ENCODE measurements around the gene PGF.

PGF gene

GRCh38 chr14:74945852-74946658, 9.3 kb downstream of the PGF start:
- DNase-seq (ENCODE audit: low read depth, low spot score), result no peak
- no peak overlapping the region for H3K9ac ChIP-seq (ENCODE audit: insufficient read length)
- no peaks in the 10 kb centered on the region; the same call in 1 of the 2 replicates for H3K36me3 ChIP-seq (ENCODE audit: insufficient read depth, low read length)
- TF ChIP-seq EZH2 (IDR thresholded peaks at IDR 0.05), result no peak
- peak; percentile 51 for TF ChIP-seq FOXP2 (optimal IDR thresholded peaks at IDR 0.05; ENCODE audit: control extremely low read depth, extremely low read length, insufficient read depth)
- H3K9me3 ChIP-seq (ENCODE audit: low read depth, low read length), result no peaks in the 10 kb centered on the region
- 0 out of 2 replicates have a peak overlapping the region, but pooled peaks have one; percentile 19 for H3K27ac ChIP-seq
- H3K4me3 ChIP-seq, result no peak overlapping the region

DNA sequence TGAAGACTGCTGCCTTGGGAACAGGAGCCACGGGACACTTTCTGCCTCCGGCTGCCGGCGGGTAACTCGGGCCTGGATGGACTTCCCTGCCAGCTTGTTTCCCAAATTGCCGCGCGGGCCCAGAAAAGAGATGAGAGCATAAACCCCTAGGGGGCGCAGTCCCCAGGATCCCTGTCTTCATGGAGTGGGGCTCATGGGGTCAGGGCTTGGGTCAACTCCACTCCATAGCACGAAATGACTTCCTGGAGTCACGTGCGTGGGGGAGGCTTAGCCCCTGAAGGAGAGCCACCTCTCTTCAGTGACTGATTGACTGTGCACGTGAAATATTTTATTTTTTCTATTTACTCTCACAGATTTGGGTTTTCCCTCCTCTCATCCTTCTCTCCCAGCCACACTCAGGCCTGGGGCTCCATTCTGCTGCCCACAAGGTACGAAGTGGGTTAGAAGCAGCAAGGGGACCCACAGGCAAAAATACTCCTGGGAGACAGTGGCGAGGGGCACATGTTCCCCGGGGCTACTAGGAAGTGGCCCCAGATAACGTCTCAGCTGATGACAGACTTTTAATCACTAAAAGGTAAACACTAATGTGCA, 10.0 kb downstream of the PGF start:
- TF ChIP-seq POLR2AphosphoS5 (IDR thresholded peaks at IDR 0.05; ENCODE audit: borderline replicate concordance, low read depth, low read length), result no peak
- no peak for DNase-seq (ENCODE audit: low read depth, low spot score)
- no peak overlapping the region for H3K4me3 ChIP-seq
- H3K27ac ChIP-seq, result 0 out of 2 replicates have a peak overlapping the region, but pooled peaks have one; percentile 19
- H3K36me3 ChIP-seq (ENCODE audit: insufficient read depth, low read length), result no peaks in the 10 kb centered on the region; the same call in 1 of the 2 replicates
- H3K9me3 ChIP-seq (ENCODE audit: low read depth, low read length), result no peaks in the 10 kb centered on the region
- no peak overlapping the region for H3K9ac ChIP-seq (ENCODE audit: insufficient read length)

- Histone ChIP-seq H3K4me3 (no peak overlapping the region), H3K27ac (no peak overlapping the region; the same call in 1 of the 2 replicates), H3K9me3 (ENCODE audit: low read depth, low read length) (no peaks in the 10 kb centered on the region), H3K36me3 (ENCODE audit: insufficient read depth, low read length) (no peaks in the 10 kb centered on the region; the same call in 1 of the 2 replicates), H3K9ac (ENCODE audit: insufficient read length) (no peak overlapping the region)
- no peak for TF ChIP-seq EZH2 (IDR thresholded peaks at IDR 0.05)
- no peak for TF ChIP-seq POLR2AphosphoS5 (IDR thresholded peaks at IDR 0.05; ENCODE audit: borderline replicate concordance, low read depth, low read length)
- no peak for TF ChIP-seq FOXP2 (optimal IDR thresholded peaks at IDR 0.05; ENCODE audit: control extremely low read depth, extremely low read length, insufficient read depth)
- DNase-seq (ENCODE audit: low read depth, low spot score), result no peak
These were observed 12.8 kb downstream of the PGF start for GRCh38 chr14:74942608-74943007.

- no peaks in the 10 kb centered on the region; the same call in 1 of the 2 replicates for H3K36me3 ChIP-seq (ENCODE audit: insufficient read depth, low read length)
- no peak overlapping the region for H3K27ac ChIP-seq
- no peaks in the 10 kb centered on the region for H3K9me3 ChIP-seq (ENCODE audit: low read depth, low read length)
- no peak overlapping the region for H3K4me3 ChIP-seq
- no peak for DNase-seq (ENCODE audit: low read depth, low spot score)
- TF ChIP-seq POLR2AphosphoS5 (IDR thresholded peaks at IDR 0.05; ENCODE audit: borderline replicate concordance, low read depth, low read length) (no peak), FOXP2 (optimal IDR thresholded peaks at IDR 0.05; ENCODE audit: control extremely low read depth, extremely low read length, insufficient read depth) (no peak), EZH2 (IDR thresholded peaks at IDR 0.05) (no peak)
- no peak overlapping the region for H3K9ac ChIP-seq (ENCODE audit: insufficient read length)
These were observed 13.2 kb downstream of the PGF start for GRCh38 chr14:74942181-74942580.

GRCh38 chr14:74941676-74942097, 13.7 kb downstream of the PGF start:
- no peak overlapping the region for H3K4me3 ChIP-seq
- H3K9ac ChIP-seq (ENCODE audit: insufficient read length), result no peak overlapping the region
- DNase-seq (ENCODE audit: low read depth, low spot score), result no peak
- no peaks in the 10 kb centered on the region for H3K9me3 ChIP-seq (ENCODE audit: low read depth, low read length)
- H3K36me3 ChIP-seq (ENCODE audit: insufficient read depth, low read length), result no peaks in the 10 kb centered on the region; the same call in 1 of the 2 replicates
- no peak for TF ChIP-seq POLR2AphosphoS5 (IDR thresholded peaks at IDR 0.05; ENCODE audit: borderline replicate concordance, low read depth, low read length)
- no peak for TF ChIP-seq FOXP2 (optimal IDR thresholded peaks at IDR 0.05; ENCODE audit: control extremely low read depth, extremely low read length, insufficient read depth)
- no peak for TF ChIP-seq EZH2 (IDR thresholded peaks at IDR 0.05)
- H3K27ac ChIP-seq, result no peak overlapping the region

DNA sequence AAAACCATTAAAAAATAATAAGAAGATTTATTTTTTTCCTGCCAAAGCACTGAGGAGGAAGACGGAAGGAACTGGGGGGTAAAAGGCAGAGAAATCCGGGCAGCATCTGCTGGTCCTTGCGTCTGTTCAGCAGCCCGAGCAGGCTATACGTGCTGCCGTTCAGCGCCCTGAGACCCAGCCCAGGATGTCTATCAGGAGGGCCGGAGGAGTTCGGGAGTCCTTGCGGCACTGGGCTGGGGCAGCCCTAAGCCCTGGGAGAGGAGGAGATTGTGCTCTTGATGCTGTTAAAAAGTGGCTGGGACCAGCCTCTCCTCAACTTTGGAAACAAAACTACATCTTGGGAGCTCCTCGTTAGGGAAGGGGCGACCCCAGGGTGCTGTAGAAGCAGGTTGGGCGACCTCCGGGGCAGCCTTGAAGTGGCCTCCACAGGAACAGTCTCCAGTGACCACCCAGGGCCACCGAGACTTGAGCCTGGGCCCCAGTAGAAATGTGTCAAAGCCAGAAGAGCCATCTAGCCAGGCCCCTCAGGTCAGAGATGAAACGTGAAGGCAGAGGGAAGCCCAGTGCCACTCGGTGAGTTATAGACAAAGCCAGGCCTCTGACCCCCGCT, 14.3 kb downstream of the PGF start:
- H3K36me3 ChIP-seq (ENCODE audit: insufficient read depth, low read length), result no peaks in the 10 kb centered on the region; the same call in 1 of the 2 replicates
- no peak overlapping the region for H3K4me3 ChIP-seq
- no peaks in the 10 kb centered on the region for H3K9me3 ChIP-seq (ENCODE audit: low read depth, low read length)
- H3K27ac ChIP-seq, result no peak overlapping the region
- no peak overlapping the region for H3K9ac ChIP-seq (ENCODE audit: insufficient read length)
- TF ChIP-seq EZH2 (IDR thresholded peaks at IDR 0.05) (no peak), FOXP2 (optimal IDR thresholded peaks at IDR 0.05; ENCODE audit: control extremely low read depth, extremely low read length, insufficient read depth) (no peak), POLR2AphosphoS5 (IDR thresholded peaks at IDR 0.05; ENCODE audit: borderline replicate concordance, low read depth, low read length) (no peak)
- no peak for DNase-seq (ENCODE audit: low read depth, low spot score)

DNA sequence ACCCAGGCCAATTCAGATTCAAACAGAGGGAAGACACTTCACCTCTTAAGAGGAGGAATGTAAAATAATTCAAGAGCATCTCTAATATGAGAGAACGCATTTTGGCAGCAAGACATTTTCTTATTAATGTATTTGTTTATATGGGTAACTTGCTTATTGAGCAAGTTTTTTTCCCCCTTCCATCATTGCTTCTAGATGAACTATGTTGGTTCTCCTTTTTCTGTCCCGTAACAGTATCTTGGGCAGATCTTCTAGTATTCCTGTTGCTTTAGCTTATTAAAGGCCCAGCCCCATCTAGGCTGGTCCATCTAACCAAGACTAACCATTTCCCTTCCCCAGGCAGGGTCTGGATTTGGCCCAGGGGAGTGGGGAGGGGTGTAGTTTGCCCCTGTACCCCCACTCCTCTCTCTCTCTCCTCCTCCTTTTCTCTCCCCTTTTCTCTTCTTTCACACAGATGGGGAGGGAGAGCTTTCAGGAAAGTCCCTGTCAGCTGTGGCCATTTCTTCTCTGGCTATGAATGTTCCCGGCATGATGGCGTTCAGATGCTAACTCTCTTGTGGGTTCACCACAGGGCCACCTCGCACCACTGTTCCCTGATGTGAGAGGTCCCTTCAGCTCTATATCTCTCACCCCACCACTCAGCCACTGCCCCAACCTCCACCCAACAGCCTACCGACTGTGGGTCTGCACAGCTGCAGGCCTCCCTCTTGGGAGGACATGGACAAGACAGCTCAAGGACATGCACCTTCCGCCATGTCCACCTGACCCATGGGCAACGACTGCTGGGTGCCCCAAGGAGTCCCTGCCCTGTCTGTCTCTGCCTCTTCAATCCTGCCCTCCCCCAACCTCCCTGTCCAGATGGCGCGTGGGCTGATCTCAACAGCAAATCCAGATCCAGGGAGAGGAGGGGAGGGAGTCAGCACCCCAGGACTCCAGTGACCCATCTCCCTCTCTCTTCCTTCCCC, 16.6 kb downstream of the PGF start:
- Histone ChIP-seq H3K27ac (no peak overlapping the region), H3K9ac (ENCODE audit: insufficient read length) (no peak overlapping the region), H3K36me3 (ENCODE audit: insufficient read depth, low read length) (no peaks in the 10 kb centered on the region; the same call in 1 of the 2 replicates), H3K9me3 (ENCODE audit: low read depth, low read length) (no peaks in the 10 kb centered on the region), H3K4me3 (no peak overlapping the region)
- DNase-seq (ENCODE audit: low read depth, low spot score), result no peak
- TF ChIP-seq EZH2 (IDR thresholded peaks at IDR 0.05), result no peak
- TF ChIP-seq POLR2AphosphoS5 (IDR thresholded peaks at IDR 0.05; ENCODE audit: borderline replicate concordance, low read depth, low read length), result no peak
- TF ChIP-seq FOXP2 (optimal IDR thresholded peaks at IDR 0.05; ENCODE audit: control extremely low read depth, extremely low read length, insufficient read depth), result no peak

Measured in SK-N-MC (cell line).